DND-41 (cell line): ENCODE results near the gene ANKS1B.

Experiments
- ATAC-seq: fragments of 200-7000 bp; cut with Tn5 transposase; 3 replicates; pipeline ENCODE4 v1.9.1; 2021; ENCODE audit warnings: low read depth; ENCODE audit not compliant: insufficient read depth
- DNase-seq: peaks from one replicate; pipeline ENCODE4 v3.0.0-alpha.2; 2020
- H2AFZ ChIP-seq: 2 replicates; pipeline ENCODE4 v1.6.0; 2012; ENCODE audit warnings: low read depth, low read length
- H3K27ac ChIP-seq: 2 replicates; pipeline ENCODE4 v1.5.1; 2012; ENCODE audit warnings: low read length, inconsistent platforms
- H3K27me3 ChIP-seq: fragments of 200-600 bp; sonication (generic); 2 replicates; pipeline ENCODE4 v1.6.0; 2012; ENCODE audit warnings: low read length, mild to moderate bottlenecking, inconsistent platforms; ENCODE audit not compliant: insufficient read depth, poor library complexity
- H3K36me3 ChIP-seq: 2 replicates; pipeline ENCODE4 v1.5.1; 2012; ENCODE audit warnings: low read length, inconsistent platforms; ENCODE audit not compliant: insufficient read depth
- H3K4me1 ChIP-seq: 2 replicates; pipeline ENCODE4 v1.5.1; 2012; ENCODE audit warnings: mild to moderate bottlenecking, low read length; ENCODE audit not compliant: insufficient read depth
- H3K4me2 ChIP-seq: 2 replicates; pipeline ENCODE4 v1.6.0; 2012; ENCODE audit warnings: mild to moderate bottlenecking, moderate library complexity, low read length, inconsistent platforms; ENCODE audit not compliant: insufficient read depth
- H3K4me3 ChIP-seq, 2 experiments: fragments of 200-600 bp in 1 of 2; shearing (Covaris generic) in 1 of 2; 2 replicates each; pipeline ENCODE4 v1.5.1; 2012 to 2016; ENCODE audit warnings: inconsistent platforms in 2 of 2, low read length in 2 of 2, mild to moderate bottlenecking in 2 of 2, low read depth in 1 of 2, moderate library complexity in 1 of 2
- H3K79me2 ChIP-seq: 2 replicates; pipeline ENCODE4 v1.6.0; 2012; ENCODE audit warnings: low read length, inconsistent platforms; ENCODE audit not compliant: insufficient read depth
- H3K9ac ChIP-seq: 2 replicates; pipeline ENCODE4 v1.6.0; 2012; ENCODE audit warnings: low read depth, mild to moderate bottlenecking, inconsistent platforms, low read length, moderate library complexity
- H3K9me3 ChIP-seq: 2 replicates; pipeline ENCODE4 v1.5.1; 2012; ENCODE audit warnings: low read length, moderate library complexity, mild to moderate bottlenecking, inconsistent platforms; ENCODE audit not compliant: insufficient read depth, severe bottlenecking
- H4K20me1 ChIP-seq: 2 replicates; pipeline ENCODE4 v1.6.0; 2012; ENCODE audit warnings: low read length; ENCODE audit not compliant: insufficient read depth
- CTCF ChIP-seq: IDR thresholded peaks from 2 replicates; pipeline ENCODE4 v1.5.1; 2012; ENCODE audit warnings: borderline replicate concordance, low read length, moderate library complexity, mild to moderate bottlenecking; ENCODE audit not compliant: poor library complexity, severe bottlenecking; ENCODE audit errors: extremely low read depth
- EZH2 ChIP-seq: IDR thresholded peaks from 3 replicates; pipeline ENCODE4 v1.6.1; 2012; ENCODE audit warnings: borderline replicate concordance, low read depth, mild to moderate bottlenecking, moderate library complexity, low read length, inconsistent platforms; ENCODE audit not compliant: severe bottlenecking

Gene ANKS1B

DNA sequence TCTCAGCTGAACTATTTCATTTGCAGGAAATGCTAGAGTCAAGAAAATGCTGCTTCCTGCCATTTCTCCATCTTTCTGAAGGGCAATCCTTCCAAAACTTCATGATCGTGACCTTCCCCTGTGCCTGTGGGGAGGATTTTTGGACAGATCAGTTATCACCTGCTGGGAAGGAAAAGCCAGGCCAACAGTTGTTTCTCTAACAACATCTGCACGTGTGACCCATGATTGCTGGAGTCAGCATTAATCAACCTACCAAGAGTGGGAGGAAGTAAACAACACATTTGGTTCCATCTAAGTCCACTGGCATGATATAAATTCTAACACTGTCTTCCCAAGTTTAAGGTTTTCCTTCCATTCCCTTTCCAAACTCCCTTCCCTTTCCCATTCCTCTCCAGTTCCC is 1167.0 kb downstream of the ANKS1B start:
- Histone ChIP-seq H3K4me1 (no peaks in the 10 kb centered on the region), H4K20me1 (no peaks in the 10 kb centered on the region), H3K9ac (no peak overlapping the region), H2AFZ (no peak overlapping the region), H3K27me3 (peaks cover 5% of the 10 kb centered on the region), H3K79me2 (no peaks in the 10 kb centered on the region), H3K36me3 (no peaks in the 10 kb centered on the region), H3K9me3 (no peaks in the 10 kb centered on the region), H3K27ac (no peak overlapping the region), H3K4me2 (no peak overlapping the region), H3K4me3 (no peak overlapping the region)
- ATAC-seq = no peak
- no peak for TF ChIP-seq CTCF
- no peak for TF ChIP-seq EZH2
- DNase-seq = no peak

- H3K4me3 ChIP-seq = no peak overlapping the region
- peaks cover 5% of the 10 kb centered on the region for H3K27me3 ChIP-seq
- no peak for ATAC-seq
- no peak overlapping the region for H3K9ac ChIP-seq
- no peak overlapping the region for H3K4me2 ChIP-seq
- H3K27ac ChIP-seq = no peak overlapping the region
- H3K9me3 ChIP-seq = no peaks in the 10 kb centered on the region
- H3K4me1 ChIP-seq = no peaks in the 10 kb centered on the region
- H3K36me3 ChIP-seq = no peaks in the 10 kb centered on the region
- H2AFZ ChIP-seq = no peak overlapping the region
- DNase-seq = no peak
- H4K20me1 ChIP-seq = no peaks in the 10 kb centered on the region
- TF ChIP-seq CTCF = no peak
- TF ChIP-seq EZH2 = no peak
- H3K79me2 ChIP-seq = no peaks in the 10 kb centered on the region
These were observed 1168.0 kb downstream of the ANKS1B start for GRCh38 chr12:98816720-98817119.

DNA sequence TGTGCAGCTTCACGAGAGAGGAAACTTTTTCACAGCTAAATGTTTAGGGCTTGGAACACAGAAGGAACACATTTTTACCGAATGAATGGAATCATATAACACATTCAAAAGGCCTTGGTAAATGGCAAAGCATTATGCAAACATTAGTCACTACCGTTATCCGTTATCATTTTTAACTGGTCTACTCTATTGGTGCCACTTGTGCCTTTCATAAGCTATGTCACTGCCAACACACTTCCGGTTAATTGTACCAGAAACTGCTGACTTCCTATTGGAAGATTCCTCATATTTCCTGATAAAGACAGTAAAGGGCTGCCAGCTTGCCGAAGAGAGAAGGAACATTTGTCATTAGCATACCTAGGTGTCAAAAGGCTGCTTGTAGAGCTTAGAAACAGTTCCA is 1170.5 kb downstream of the ANKS1B start:
- Histone ChIP-seq H3K27me3 (peaks cover 7% of the 10 kb centered on the region), H3K4me2 (no peak overlapping the region), H3K27ac (no peak overlapping the region), H3K4me3 (no peak overlapping the region), H3K9ac (no peak overlapping the region), H3K4me1 (no peaks in the 10 kb centered on the region), H3K79me2 (no peaks in the 10 kb centered on the region), H2AFZ (no peak overlapping the region), H4K20me1 (no peaks in the 10 kb centered on the region), H3K9me3 (no peaks in the 10 kb centered on the region), H3K36me3 (no peaks in the 10 kb centered on the region)
- ATAC-seq (no peak), DNase-seq (no peak)
- TF ChIP-seq EZH2 = no peak
- TF ChIP-seq CTCF = no peak

DNA sequence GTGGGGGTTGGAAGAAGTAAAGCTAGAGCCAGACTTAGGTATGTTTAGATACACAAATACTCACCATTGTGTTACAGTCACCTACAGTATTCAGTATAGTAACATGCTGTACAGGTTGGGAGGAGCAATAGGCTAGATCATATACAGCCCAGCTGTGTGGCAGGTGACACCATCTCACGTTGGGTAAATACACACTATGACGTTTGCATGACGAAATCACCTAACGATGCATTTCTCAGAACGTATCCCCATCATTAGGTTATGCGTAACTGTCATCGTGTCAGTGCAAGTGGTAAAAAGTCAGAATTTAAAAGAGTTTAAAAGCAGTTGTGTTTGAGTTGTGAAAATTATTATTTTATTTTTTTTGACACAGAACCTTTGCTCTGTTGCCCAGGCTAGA is 1172.5 kb downstream of the ANKS1B start:
- no peaks in the 10 kb centered on the region for H3K79me2 ChIP-seq
- H3K36me3 ChIP-seq = no peaks in the 10 kb centered on the region
- H4K20me1 ChIP-seq = no peaks in the 10 kb centered on the region
- H3K27me3 ChIP-seq = peaks cover 16% of the 10 kb centered on the region
- ATAC-seq (no peak), DNase-seq (no peak)
- no peak overlapping the region for H3K27ac ChIP-seq
- no peak overlapping the region for H3K4me2 ChIP-seq
- TF ChIP-seq CTCF (no peak), EZH2 (no peak)
- H3K4me1 ChIP-seq = no peaks in the 10 kb centered on the region
- no peak overlapping the region for H2AFZ ChIP-seq
- no peak overlapping the region for H3K4me3 ChIP-seq
- H3K9ac ChIP-seq = no peak overlapping the region
- H3K9me3 ChIP-seq = no peaks in the 10 kb centered on the region
